Stimulated activated CD4-positive, alpha-beta T cell treated with anti-CD3 and anti-CD28 coated beads, Interleukin-1b, Interleukin-23, amount 100 ng/mL, for 24 hours (primary cell): ENCODE data around the gene TBC1D22A.
"Not testable (repeated sequence)": the region's sequence is repeated elsewhere in the genome, so short reads cannot be mapped to it uniquely, and the experiment has no call there.

ENCODE experiments used
- DNase-seq, 4 experiments: peaks; one replicate each; pipeline ENCODE4 v3.0.0-alpha.2; 2020; ENCODE audit warnings: low read depth in 4 of 4, low spot score in 1 of 4

Gene TBC1D22A

GRCh38 chr22:46810856-46811786 lies 48.7 kb downstream of the TBC1D22A start:
- DNase-seq: no peak

GRCh38 chr22:46812034-46812605 lies 49.7 kb downstream of the TBC1D22A start:
- DNase-seq: no peak

GRCh38 chr22:46812788-46813187 lies 50.3 kb downstream of the TBC1D22A start:
- no peak for DNase-seq

GRCh38 chr22:46813816-46814597 lies 51.6 kb downstream of the TBC1D22A start:
- DNase-seq: no peak

GRCh38 chr22:46815132-46815531 lies 52.7 kb downstream of the TBC1D22A start:
- no peak for DNase-seq

GRCh38 chr22:46815559-46815895 lies 53.1 kb downstream of the TBC1D22A start:
- DNase-seq: no peak

GRCh38 chr22:46815896-46816731 lies 53.7 kb downstream of the TBC1D22A start:
- DNase-seq: no peak

GRCh38 chr22:46817390-46817789 lies 54.9 kb downstream of the TBC1D22A start:
- not testable (repeated sequence) for DNase-seq

GRCh38 chr22:46823248-46823647 lies 60.8 kb downstream of the TBC1D22A start:
- no peak for DNase-seq

GRCh38 chr22:46823654-46824053 lies 61.2 kb downstream of the TBC1D22A start:
- DNase-seq: no peak

- no peak for DNase-seq
These were observed 62.0 kb downstream of the TBC1D22A start for GRCh38 chr22:46824344-46824909.

GRCh38 chr22:46824980-46825544 lies 62.6 kb downstream of the TBC1D22A start:
- DNase-seq: no peak

GRCh38 chr22:46826438-46827135 lies 64.1 kb downstream of the TBC1D22A start:
- DNase-seq: no peak

- DNase-seq: no peak
These were observed 64.8 kb downstream of the TBC1D22A start for GRCh38 chr22:46827136-46827780.

GRCh38 chr22:46827781-46828180 lies 65.3 kb downstream of the TBC1D22A start:
- DNase-seq: no peak

- DNase-seq: no peak
These were observed 66.0 kb downstream of the TBC1D22A start for GRCh38 chr22:46828323-46828900.

- DNase-seq: no peak
These were observed 66.9 kb downstream of the TBC1D22A start for GRCh38 chr22:46829117-46829891.
